ENCODE results near the gene PPP1R1C. TPM values are rescaled to one million over a fixed set of nuclear protein-coding genes. Genes with fewer than 3 reads are reported as not detected.

PPP1R1C gene
- total RNA-seq, 1 donor from 2014 or later = 2.0 TPM

GRCh38 chr2:181972431-181973170, 13.1 kb upstream of the PPP1R1C start:
- no peak for DNase-seq (ENCODE audit: low spot score)

- no peak for DNase-seq (ENCODE audit: low spot score)
These were observed 12.4 kb upstream of the PPP1R1C start for GRCh38 chr2:181973171-181973783.

DNA sequence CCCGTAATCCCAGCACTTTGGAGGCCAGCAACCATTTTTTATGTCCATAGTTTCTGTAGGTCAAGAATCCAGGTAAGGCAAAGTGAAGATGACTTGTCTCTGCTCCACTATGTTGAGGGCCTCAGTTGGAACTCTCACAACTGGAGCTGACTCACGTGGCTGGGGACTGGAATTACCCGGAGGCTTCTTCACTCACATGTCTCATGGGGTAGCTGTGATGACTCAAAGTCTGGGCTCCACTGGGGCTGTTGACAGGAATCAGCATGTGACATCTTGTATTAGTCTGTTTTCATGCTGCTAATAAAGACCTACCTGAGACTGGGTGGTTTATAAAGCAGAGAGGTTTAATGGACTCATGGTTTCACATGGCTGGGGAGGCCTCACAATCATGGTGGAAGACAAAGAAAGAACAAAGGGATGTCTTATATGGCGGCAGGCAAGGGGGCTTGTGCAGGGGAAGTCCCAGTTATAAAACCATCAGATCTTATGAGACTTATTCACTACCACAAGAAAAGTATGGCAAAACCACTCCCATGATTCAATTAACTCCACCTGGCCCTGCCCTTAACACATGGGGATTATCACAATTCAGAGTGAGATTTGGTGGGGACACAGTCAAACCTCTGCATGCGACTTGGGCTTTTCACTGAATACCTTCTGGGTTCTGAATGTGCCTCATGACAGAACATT, 7.8 kb upstream of the PPP1R1C start:
- DNase-seq (ENCODE audit: low spot score) = no peak

GRCh38 chr2:181978351-181979150, 7.1 kb upstream of the PPP1R1C start:
- DNase-seq (ENCODE audit: low spot score) = no peak

DNA sequence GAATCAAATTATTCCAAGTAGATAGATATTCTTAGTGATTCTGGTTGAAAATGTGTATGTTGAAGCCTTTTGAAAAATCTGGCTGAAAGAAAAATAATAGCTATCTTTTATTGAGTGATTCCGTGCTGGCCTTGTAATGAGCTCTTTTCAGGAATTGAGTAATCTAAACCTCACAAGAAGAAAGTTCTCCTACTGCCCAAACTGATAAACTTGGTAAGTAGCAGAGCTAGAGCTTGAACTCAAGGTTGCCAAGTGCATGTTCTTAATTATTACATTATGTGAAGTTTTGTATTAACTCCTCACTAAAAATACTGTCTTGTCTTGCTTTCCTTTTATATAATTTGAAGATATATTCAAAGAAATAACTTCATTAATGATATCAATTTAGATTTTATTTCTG, 1.6 kb upstream of the PPP1R1C start:
- no peak for DNase-seq (ENCODE audit: low spot score)

DNA sequence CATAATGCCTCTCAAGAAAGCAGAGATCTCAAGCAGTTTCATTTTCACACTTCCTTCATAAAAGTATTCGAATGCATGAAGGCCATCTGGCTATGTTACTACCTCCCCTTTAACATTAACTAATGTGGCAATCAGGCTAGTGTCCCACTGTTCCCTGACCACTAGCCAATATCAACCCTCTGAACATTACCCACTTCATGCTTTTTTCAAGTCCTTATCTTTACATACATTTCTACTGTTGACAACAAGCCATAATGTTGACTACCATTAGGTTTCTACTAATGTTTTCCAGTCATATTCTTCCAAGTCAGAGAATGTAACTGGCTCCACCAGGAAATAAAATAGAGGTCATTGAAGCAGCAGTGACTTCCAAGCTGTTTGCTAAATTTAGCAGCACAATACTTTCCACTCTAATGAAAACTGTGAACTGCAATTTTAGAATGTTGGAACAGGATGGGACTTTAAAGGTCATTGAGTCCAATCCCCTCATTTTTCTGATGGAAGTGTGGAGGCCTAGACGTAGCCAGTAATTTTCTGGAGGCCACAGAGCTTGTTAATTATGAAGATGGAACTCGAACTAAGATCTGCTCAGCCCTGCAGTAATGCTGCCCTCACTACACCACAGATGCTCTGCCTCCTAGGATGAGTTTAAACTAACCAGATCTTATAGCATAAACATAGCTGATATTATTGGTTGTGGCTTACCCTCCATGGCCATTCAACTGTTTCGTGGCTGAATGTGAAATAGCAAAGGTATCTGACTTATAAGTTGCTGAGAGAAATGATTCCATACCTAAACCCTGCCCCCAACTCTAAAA, 630 bp upstream of the PPP1R1C start:
- DNase-seq (ENCODE audit: low spot score) = no peak

DNA sequence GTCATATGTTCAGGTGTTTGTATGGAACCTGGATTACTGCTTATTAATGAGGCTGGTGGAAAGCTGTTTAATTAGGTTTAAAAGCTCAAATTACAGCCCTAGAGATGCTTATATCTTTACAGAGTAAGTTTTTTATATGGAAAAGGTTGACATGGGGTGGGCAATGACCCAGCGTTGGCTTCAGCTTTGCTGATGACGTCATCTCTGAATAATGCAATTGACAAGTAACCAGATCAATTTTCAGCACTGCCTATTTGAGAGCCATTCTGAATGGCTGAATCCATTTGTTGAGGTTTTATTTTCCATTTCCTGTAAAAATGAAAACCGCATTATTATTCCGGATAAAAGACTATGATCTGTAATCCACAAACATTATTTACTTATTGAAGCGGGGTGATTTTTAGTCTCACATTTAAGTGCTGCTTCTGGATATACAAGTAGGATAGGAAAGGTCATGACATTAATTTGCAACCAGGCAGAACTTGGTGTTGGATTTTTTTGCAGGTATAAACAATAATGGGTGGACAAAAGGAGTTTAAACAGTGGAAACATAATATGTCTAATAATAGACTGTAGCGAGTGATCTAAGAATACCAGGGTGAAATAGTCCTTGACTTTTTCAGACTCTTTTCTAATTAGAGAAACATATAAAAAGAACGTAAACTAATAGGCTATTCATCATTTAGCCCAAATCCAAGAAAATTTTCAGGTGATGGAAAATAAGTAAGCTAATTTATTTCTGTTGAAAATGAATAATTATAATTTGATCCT, 2.7 kb downstream of the PPP1R1C start:
- DNase-seq (ENCODE audit: low spot score) = no peak

- DNase-seq (ENCODE audit: low spot score) = no peak
These were observed 3.4 kb downstream of the PPP1R1C start for GRCh38 chr2:181989099-181989498.

GRCh38 chr2:181991171-181991885, 5.7 kb downstream of the PPP1R1C start:
- DNase-seq (ENCODE audit: low spot score) = no peak

DNA sequence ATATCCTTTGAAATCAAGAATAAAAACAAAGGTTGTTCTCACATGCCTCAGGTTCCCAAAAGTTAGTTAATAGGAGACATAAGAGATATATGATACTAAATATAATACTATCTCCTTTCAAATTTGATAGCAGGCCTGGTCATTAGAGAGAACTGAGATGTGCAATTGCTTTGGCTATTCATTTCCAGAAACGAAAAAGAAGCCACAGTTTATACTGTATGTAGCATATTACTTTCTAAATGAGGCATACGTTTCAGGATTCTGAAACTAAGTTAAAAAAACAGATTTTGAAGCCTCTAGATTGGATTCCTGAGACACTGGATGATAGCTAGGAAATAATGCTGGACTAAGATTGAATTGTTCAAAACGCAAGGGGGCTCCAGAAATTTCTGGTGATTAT, 7.1 kb downstream of the PPP1R1C start:
- DNase-seq (ENCODE audit: low spot score) = no peak

DNA sequence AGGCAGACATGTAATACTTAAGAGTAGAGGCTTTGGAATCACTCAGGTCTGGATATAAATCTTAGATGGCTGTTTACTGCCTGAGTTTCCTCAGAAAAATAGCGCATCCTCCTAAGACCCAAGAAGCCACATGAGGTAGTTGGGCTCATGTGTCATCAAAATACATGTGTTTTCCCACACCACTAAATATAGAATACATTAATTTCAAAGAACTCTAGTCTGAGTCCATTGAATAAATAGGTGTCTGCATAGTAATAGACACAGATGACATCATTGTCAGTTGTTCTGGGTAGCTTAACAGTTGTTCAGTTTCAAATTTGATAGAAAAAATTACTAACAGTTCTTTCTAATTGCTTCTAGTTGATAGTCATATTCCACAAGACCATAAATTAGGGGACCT, 9.6 kb downstream of the PPP1R1C start:
- DNase-seq (ENCODE audit: low spot score) = no peak

DNA sequence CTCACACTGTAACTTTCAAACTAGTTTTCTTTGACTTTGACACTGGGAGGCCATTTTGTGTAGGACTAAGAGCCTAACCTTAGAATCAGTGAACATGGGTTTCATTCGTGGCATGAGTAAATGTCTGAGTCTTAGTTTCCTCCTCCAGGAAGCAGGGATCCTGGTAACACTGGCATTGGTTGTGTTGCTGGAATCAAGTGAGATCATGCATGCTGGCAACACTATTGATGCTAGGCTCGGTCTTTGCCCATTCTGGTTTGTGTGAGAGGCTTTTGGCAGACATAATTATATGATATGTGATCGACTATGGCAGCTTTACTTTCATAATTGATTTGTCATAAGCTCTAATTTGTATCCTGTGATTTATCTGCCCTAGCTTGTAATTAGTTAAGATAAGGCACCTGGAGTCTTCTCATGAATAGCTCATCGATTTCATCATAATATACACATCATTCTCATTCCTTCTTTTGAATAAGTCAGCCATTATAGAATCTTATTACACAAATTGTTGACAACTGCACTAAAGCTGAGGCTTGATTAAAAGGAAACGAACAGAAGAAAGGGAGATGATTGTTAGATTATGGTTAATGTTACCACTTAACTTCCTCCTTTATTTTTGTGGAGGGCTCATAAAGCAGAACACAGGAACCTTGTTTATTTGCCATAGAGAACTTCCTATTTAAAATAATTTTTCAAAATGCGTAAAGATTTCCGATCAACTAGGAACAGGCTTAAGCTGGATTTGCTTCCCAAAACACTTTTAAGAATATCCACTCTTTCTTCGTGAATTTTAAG, 12.6 kb downstream of the PPP1R1C start:
- no peak for DNase-seq (ENCODE audit: low spot score)

DNA sequence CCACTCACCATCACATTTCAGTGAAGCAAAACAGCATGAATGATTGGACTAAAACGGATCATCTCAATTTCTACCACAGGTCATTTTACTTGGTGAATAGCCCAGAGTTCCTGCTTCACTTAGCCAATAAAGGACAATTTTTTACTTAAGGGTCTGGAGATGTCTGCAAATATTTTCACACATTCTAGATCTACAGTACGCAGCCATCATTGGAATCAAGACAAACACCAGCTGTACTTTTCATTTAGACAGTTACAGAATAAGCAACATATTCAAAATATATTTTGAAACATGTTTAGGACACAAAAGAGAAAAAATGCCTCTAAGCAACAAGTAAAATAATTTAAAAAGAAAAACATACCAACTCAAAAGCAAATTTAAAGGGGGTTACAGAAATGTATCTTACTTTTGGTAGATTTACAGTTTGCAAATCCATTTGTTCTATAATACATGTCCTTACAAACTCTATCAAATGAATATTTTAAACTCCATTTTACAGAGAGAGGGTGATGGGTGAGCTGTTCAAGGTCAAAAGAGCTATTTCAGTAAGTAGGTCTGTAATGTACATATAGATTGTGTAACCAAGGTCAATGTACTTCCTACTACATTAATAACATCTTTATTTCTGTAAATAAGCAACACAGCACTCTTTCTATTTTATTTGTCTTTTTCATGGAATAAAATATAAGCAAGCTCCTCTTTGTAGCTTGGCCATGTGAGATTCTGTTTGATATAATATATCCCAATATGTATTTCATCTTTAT, 13.4 kb downstream of the PPP1R1C start:
- DNase-seq (ENCODE audit: low spot score) = no peak

DNA sequence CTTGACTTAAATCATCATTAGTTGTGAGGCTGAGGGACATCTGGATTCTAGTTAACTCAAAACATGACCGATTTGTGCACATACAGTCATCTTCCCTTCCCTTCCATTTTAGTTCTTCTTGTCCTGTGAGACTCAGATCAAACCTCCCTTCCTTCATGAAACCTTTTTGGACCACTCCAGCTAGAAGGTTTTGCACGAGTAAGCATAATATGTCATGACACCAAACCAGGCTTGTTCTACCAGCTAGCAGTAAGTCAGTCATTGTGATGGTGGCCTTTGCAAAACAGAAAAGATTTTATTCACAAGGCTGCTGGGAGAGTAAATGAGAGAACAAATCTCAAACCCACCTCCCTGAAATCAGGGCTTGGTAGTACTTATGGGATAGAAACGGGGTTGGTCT, 14.3 kb downstream of the PPP1R1C start:
- no peak for DNase-seq (ENCODE audit: low spot score)

DNA sequence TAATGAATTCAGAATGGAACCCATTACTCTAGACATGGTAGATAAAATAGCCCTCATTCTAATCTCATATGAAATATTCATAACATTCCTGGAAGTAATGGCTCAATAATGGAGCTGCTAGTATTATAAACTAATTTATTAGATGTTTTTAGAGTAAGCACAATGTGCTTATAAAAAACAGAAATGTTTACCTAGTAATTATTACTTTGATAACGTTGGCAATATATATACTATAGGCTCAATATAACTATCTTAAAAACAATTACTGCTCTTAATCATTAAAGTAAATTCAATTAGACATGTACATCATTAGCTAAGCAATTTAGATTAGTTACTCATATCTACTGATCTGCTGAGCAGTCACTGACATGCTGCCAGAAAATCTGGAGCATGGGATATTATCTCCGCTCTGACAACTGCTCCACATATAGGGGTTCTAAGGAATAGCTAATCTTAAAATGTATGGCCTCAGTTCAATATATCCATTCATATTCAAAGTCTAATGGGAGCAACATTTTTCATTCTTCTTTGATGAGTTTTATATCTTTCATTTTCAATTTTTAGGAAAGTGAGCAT, 19.4 kb downstream of the PPP1R1C start:
- no peak for DNase-seq (ENCODE audit: low spot score)

- DNase-seq (ENCODE audit: low spot score) = no peak
These were observed 21.1 kb downstream of the PPP1R1C start for GRCh38 chr2:182006595-182007341.

GRCh38 chr2:182014284-182014683, 28.6 kb downstream of the PPP1R1C start:
- no peak for DNase-seq (ENCODE audit: low spot score)

All from ureter (tissue), 1 donor.